K562 (cell line): ENCODE measurements around the gene C12orf60. TPM values are rescaled to one million over a fixed set of nuclear protein-coding genes. Genes with fewer than 3 reads are reported as not detected.

ENCODE experiments used
- ATAC-seq: fragments of 200-7000 bp; cut with Tn5 transposase; 3 replicates; pipeline ENCODE4 v1.9.1; 2020; ENCODE audit warnings: moderate library complexity
- BruUV-seq: library from RNA; stranded (reverse); fragments of 400-500 nt; replicated peaks from 2 replicates; lab custom pipeline; 2021; lab: Mats Ljungman, UMichigan
- CTCF ChIA-PET: fragments of 300-600 bp; formaldehyde crosslinking; extraction: SDS; loops from one replicate; lab custom pipeline; 2021; ENCODE audit warnings: low intra/inter-chr PET ratio; lab: Yijun Ruan, JAX
- POLR2A ChIA-PET: fragments of 300-600, 350-650 bp; sonication (Branson Sonifier 250); formaldehyde crosslinking; extraction: SDS; loops from one replicate; lab custom pipeline; 2021; ENCODE audit warnings: antibody characterized with exemption, inconsistent platforms; lab: Yijun Ruan, JAX
- DNase-seq, 4 experiments: peaks; one replicate each; pipeline versions ENCODE4 v3.0.0 to v3.0.0-alpha.2; 2011 to 2018; ENCODE audit warnings: low spot score in 3 of 4, mixed read lengths in 3 of 4; ENCODE audit errors: extremely low read depth in 1 of 4
- FAIRE-seq: peaks from 2 replicates; lab custom pipeline; 2011; peaks lifted over from hg19 to GRCh38; lab: Jason Lieb, UNC
- H2AFZ ChIP-seq: 2 replicates; pipeline ENCODE4 v1.6.0; 2011; ENCODE audit warnings: low read depth, low read length, control low read depth, inconsistent platforms
- H3K27ac ChIP-seq: fragments of 200-600 bp; 3 replicates; pipeline ENCODE4 v1.8.0; 2011; ENCODE audit warnings: low read depth, mild to moderate bottlenecking, control low read depth, inconsistent platforms, low read length, moderate library complexity, mixed read lengths; ENCODE audit errors: extremely low read depth
- H3K27me3 ChIP-seq, 2 experiments: fragments of 300-600 bp in 1 of 2; 2 replicates in 1 of 2; 3 replicates in 1 of 2; pipeline versions ENCODE4 v1.6.0 to v1.8.0; 2011; ENCODE audit warnings: inconsistent platforms in 2 of 2, low read length in 2 of 2, mild to moderate bottlenecking in 1 of 2, mixed read lengths in 1 of 2, moderate library complexity in 1 of 2; ENCODE audit not compliant: control insufficient read depth in 2 of 2, insufficient read depth in 2 of 2
- H3K36me3 ChIP-seq: fragments of 300-600 bp; 3 replicates; pipeline ENCODE4 v1.8.0; 2011; ENCODE audit warnings: mild to moderate bottlenecking, low read length, inconsistent platforms; ENCODE audit not compliant: control insufficient read depth, insufficient read depth
- H3K4me1 ChIP-seq, 2 experiments: fragments of 200-600 bp in 1 of 2; replicated peaks in 1 of 2; 2 replicates in 1 of 2; 3 replicates in 1 of 2; pipeline versions ENCODE4 v1.5.1 to v1.8.0; 2011; ENCODE audit warnings: inconsistent platforms in 2 of 2, low read length in 2 of 2, mild to moderate bottlenecking in 1 of 2, mixed read lengths in 1 of 2, moderate library complexity in 1 of 2; ENCODE audit not compliant: control insufficient read depth in 2 of 2, insufficient read depth in 2 of 2
- H3K4me2 ChIP-seq: 2 replicates; pipeline ENCODE4 v1.6.1; 2011; ENCODE audit warnings: low read length, control low read depth, inconsistent platforms, mixed read lengths; ENCODE audit not compliant: insufficient read depth
- H3K4me3 ChIP-seq: fragments of 200-600 bp; sonication (generic), shearing (Covaris generic); 2 replicates; pipeline ENCODE4 v1.5.1; 2016; ENCODE audit warnings: control low read depth, inconsistent platforms
- H3K79me2 ChIP-seq: fragments of 200-600 bp; 3 replicates; pipeline ENCODE4 v1.8.0; 2011; ENCODE audit warnings: low read length, inconsistent platforms; ENCODE audit not compliant: control insufficient read depth, insufficient read depth
- H3K9ac ChIP-seq, 2 experiments: 2 replicates each; pipeline versions ENCODE4 v1.6.0 to v1.6.1; 2011; ENCODE audit warnings: low read depth in 2 of 2, low read length in 2 of 2, control low read depth in 1 of 2, inconsistent platforms in 1 of 2, mild to moderate bottlenecking in 1 of 2, mixed read lengths in 1 of 2; ENCODE audit not compliant: insufficient read depth in 1 of 2
- H3K9me1 ChIP-seq: one replicate; pipeline ENCODE4 v1.6.0; 2011; ENCODE audit warnings: inconsistent platforms, mild to moderate bottlenecking, low read length, moderate library complexity; ENCODE audit not compliant: control insufficient read depth, insufficient read depth
- H3K9me3 ChIP-seq: replicated peaks from 2 replicates; pipeline ENCODE4 v1.5.1; 2011; ENCODE audit warnings: low read depth, low read length, inconsistent platforms; ENCODE audit not compliant: control insufficient read depth, insufficient read depth
- H4K20me1 ChIP-seq: replicated peaks from 2 replicates; pipeline ENCODE4 v1.6.1; 2011; ENCODE audit warnings: low read length, inconsistent platforms, mixed read lengths; ENCODE audit not compliant: control insufficient read depth, insufficient read depth
- BRD9 ChIP-seq: fragments of 450-650 bp; IDR thresholded peaks from 2 replicates; pipeline ENCODE4 v1.6.1; 2018; ENCODE audit warnings: low read depth; ENCODE audit not compliant: partially characterized antibody
- HDAC2 ChIP-seq: fragments of 450-650 bp; IDR thresholded peaks from 2 replicates; pipeline ENCODE4 v1.6.1; 2016; ENCODE audit warnings: mild to moderate bottlenecking
- NR0B1 ChIP-seq: fragments of 450-650 bp; IDR thresholded peaks from one replicate; pipeline ENCODE4 v1.6.1; 2018; ENCODE audit warnings: mild to moderate bottlenecking, moderate library complexity; ENCODE audit not compliant: partially characterized antibody
- SRSF3 ChIP-seq: fragments of 200-400 bp; formaldehyde crosslinking; IDR thresholded peaks from 2 replicates; pipeline ENCODE4 v1.6.1; 2016; ENCODE audit warnings: mild to moderate bottlenecking, low read length, moderate library complexity; ENCODE audit not compliant: insufficient read depth
- WGBS: fragments of 100-300 bp; shearing (Covaris generic); methylation state at CpG from one replicate; pipeline ENCODE4 v1.1.6; 2016; ENCODE audit warnings: low coverage, mixed read lengths; ENCODE audit not compliant: insufficient coverage; ENCODE audit errors: missing lambda C conversion rate; 5-methylcytosine and 5-hydroxymethylcytosine counted together
- in situ Hi-C: fragments of 300-500 bp; cut with MboI; formaldehyde crosslinking; loops from 4 replicates; pipeline ENCODE4 v1.15.0; 2018; ENCODE audit warnings: inconsistent platforms, mixed read lengths
- intact Hi-C: fragments of 100-400 bp; cut with micrococcal nuclease; formaldehyde crosslinking; loops from 2 replicates; pipeline ENCODE4 v1.14.2; 2022
- polyA plus RNA-seq, 8 experiments: library from polyadenylated mRNA; depleted of rRNA in 4 of 8; stranded (reverse) in 5 of 8; unstranded in 3 of 8; fragments of >200 nt; fragmentation: Nextera tagmentation in 2 of 8; fragmentation: Illumina TruSeq in 1 of 8; extraction: Ambion mirVana in 2 of 8; extraction: Trizol in 1 of 8; gene quantifications; 2 replicates each; pipeline versions ENCODE4 v1.2.1 to v1.2.3, GENCODE V29; 2011 to 2014; ENCODE audit warnings: inconsistent platforms in 1 of 8, missing spikeins in 1 of 8
- total RNA-seq, 7 experiments: library from RNA; depleted of rRNA in 6 of 7; stranded (reverse); fragments of >200 nt in 6 of 7; fragmentation: Illumina TruSeq in 2 of 7; extraction: Trizol in 2 of 7; gene quantifications; 2 replicates each; pipeline versions ENCODE4 v1.2.1 to v1.2.3, GENCODE V29; 2011 to 2021; ENCODE audit warnings: low replicate concordance in 1 of 7

C12orf60 gene
- total and polyA plus RNA-seq, 9 of the 15 experiments (the other 6 are each of a cell fraction or from before 2014, with no cell fraction given): 0.41 to 4.4 (median 2.5) TPM

- Histone ChIP-seq H4K20me1 (no peaks in the 10 kb centered on the region), H3K4me1 (no peaks in the 10 kb centered on the region), H3K27me3 (no peaks in the 10 kb centered on the region), H3K4me2 (peak overlapping the region; percentile 94), H3K79me2 (peaks cover 45% of the 10 kb centered on the region), H3K4me3 (peak overlapping the region; percentile 90), H3K9me3 (no peaks in the 10 kb centered on the region), H3K9me1 (no peaks in the 10 kb centered on the region), H3K9ac (peak overlapping the region; percentile 85 to 95; a peak in 3 of 4 replicates), H3K27ac (no peak overlapping the region), H2AFZ (no peak overlapping the region), H3K36me3 (peaks cover 38% of the 10 kb centered on the region)
- FAIRE-seq (no peak), ATAC-seq (no peak), DNase-seq (no peak)
- BruUV-seq: no TSS peak
- ChIA-PET POLR2A (interaction anchor here (0.6 to 1.1 kb wide), 3 partner anchors 9 to 273 kb away, joined by 3 to 4 read pairs (median 4); no protein-coding TSS in a partner anchor), CTCF (no interaction called here)
- in situ Hi-C loops (loop anchor here (25.0 kb wide), 1 partner anchor 1085 kb away; the partner anchor contains the start of gene STRAP), intact Hi-C loops (loop anchor here (5.0 kb wide), 1 partner anchor 40 kb away; the partner anchor contains the start of gene ART4)
- TF ChIP-seq NR0B1 (no peak), HDAC2 (no peak), BRD9 (no peak), SRSF3 (no peak)
- WGBS: 31% methylated on average over 4 of the region's 4 CpGs
Measured at GRCh38 chr12:14802247-14802646, 1.2 kb upstream of the C12orf60 start.
